HFF-Myc (cell line): ENCODE measurements around the gene NUFIP1.

Experiments used
- DNase-seq: peaks from one replicate; pipeline ENCODE4 v3.0.0-alpha.2; 2011; ENCODE audit warnings: low read depth; ENCODE audit errors: extremely low read depth
- H3K4me3 ChIP-seq: replicated peaks from 2 replicates; pipeline ENCODE4 v1.5.1; 2011; ENCODE audit warnings: low read depth, mild to moderate bottlenecking, control low read depth, low read length
- TF ChIP-seq, protein P1 (sequence below): IDR thresholded peaks from 2 replicates; pipeline ENCODE4 v1.5.1; 2012; ENCODE audit warnings: mild to moderate bottlenecking, low read depth, low read length, control low read depth; ENCODE audit errors: missing control alignments

Gene NUFIP1

DNA sequence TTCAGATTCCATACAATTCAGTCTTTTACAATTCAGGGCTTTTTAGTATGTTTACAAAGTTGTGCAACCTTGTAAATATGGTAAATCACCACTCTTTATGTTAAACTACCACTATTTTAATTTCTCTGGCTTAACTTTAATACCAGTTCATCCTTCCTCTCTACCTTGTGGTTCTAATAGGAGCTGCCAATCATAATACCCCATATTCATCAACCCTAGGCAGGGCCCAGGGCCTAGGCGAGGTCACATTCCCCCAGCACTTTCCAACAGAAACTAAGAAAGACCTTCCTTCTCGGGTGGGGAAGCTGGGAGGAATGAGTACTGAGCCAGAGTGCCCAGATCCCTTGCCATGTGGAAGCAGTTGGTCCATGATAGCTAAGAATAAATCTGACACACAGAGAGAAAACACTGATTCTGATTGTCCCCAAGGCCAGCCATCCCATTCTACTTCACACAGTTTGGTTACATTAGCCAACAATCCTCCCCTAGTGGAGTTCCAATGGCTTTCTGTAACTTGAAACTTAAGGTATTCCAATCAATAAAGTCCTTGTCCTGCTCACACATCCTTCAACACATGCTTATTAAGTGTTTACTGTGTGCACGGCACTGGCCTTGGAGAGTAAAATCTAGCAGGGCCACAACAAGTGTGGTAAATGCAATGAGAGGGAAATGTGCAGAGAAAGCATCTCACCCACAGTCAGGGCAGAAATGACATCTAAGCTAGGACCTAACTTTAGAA is 76.8 kb downstream of the NUFIP1 start:
- TF ChIP-seq, protein P1, sequence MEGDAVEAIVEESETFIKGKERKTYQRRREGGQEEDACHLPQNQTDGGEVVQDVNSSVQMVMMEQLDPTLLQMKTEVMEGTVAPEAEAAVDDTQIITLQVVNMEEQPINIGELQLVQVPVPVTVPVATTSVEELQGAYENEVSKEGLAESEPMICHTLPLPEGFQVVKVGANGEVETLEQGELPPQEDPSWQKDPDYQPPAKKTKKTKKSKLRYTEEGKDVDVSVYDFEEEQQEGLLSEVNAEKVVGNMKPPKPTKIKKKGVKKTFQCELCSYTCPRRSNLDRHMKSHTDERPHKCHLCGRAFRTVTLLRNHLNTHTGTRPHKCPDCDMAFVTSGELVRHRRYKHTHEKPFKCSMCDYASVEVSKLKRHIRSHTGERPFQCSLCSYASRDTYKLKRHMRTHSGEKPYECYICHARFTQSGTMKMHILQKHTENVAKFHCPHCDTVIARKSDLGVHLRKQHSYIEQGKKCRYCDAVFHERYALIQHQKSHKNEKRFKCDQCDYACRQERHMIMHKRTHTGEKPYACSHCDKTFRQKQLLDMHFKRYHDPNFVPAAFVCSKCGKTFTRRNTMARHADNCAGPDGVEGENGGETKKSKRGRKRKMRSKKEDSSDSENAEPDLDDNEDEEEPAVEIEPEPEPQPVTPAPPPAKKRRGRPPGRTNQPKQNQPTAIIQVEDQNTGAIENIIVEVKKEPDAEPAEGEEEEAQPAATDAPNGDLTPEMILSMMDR: no peak
- DNase-seq: no peak
- no peak overlapping the region for H3K4me3 ChIP-seq

DNA sequence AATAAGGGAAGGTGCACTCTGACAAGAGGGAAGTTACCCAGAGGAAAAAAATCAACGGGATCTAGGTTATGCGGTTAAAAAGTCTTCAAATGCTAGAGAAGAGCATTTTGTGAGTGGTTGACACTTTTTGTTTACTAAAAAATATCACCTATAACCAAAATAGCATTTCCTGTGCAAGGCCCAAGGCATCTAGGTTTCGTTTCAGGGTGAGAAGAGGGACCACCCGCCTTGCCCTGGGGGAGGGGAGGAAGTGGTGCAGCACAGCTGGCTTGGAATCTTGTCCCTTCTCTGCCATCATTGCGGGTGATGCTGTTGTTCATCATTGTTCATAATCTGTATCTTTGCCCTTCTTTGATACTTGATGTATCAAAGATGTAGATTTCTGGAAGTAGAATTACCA is 80.6 kb downstream of the NUFIP1 start:
- no peak overlapping the region for H3K4me3 ChIP-seq
- DNase-seq: no peak
- TF ChIP-seq, protein P1: no peak

DNA sequence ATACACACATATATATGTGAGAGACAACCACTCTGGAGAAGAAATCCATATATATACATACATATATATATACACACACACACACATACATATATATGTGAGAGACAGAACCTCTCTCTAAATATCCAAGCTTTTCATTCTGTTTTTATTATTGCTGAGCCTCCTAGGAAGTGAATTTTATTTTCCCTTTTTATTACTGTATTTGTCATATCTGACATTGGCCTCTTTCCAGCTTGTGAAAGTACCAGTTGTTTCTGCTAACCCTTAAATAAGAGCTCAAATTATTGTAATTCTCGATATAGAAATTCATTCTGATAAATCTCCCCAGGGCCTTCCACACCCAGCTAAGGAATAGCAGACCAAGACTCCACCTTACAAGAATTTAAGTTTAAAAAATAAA is 81.0 kb downstream of the NUFIP1 start:
- no peak overlapping the region for H3K4me3 ChIP-seq
- TF ChIP-seq, protein P1: no peak
- no peak for DNase-seq

DNA sequence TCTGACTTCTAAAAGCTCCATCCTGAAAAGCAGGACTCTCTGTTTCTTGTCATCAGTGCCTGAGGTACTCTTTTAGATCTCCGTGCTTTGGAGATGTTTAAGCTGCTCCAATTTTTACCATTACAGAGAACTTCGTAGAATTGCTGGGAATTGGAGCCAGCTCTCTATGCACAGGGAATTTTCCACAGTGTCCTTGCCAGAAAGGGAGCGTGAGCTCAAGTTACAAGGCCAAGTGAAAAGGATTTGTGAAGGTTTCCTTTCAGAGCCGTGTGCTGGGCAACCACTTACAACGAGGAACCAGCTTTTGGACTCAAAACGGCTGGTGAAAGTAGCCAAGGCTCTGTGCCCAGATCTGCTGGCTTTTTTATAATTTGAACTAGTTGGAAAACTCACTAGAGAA is 82.6 kb downstream of the NUFIP1 start:
- TF ChIP-seq, protein P1: no peak
- H3K4me3 ChIP-seq: no peak overlapping the region
- DNase-seq: no peak

DNA sequence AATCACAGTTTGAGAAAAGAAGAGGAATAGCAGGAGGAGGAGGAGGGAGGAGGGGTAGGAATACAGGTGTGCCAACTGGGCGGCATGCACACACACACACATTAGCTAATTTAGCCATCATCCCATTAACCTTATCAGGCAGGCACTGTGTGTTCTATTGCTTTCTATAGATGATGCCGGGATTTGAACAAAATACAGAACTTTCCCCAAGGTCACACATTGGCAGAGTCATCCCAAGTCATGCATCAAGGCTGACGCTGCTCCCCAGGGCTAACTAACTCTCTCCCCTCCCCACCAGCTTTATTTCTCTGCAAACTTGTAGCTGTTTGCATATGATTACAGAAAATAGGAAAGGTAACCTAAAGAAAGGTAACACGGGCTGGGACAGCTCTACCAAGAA is 83.0 kb downstream of the NUFIP1 start:
- TF ChIP-seq, protein P1: no peak
- DNase-seq: no peak
- no peak overlapping the region for H3K4me3 ChIP-seq

DNA sequence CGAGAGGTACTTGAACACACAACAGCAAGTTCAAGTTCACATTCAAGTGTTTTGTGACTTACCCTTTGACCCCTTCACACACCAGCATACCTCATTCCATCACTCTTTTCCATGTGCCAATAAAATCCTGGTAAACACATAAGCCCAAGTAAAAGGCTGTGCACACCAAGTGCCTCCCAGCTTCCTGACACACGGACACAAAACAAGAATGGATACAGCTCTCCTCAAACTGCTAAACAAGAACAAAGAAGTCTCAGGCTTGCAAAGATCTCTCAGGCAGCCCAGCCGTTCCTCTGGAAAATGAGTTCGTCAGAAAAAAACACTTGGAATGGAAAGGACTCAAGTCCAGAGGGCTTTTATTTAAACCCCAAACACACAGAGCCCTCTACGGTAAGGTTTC is 83.7 kb downstream of the NUFIP1 start:
- H3K4me3 ChIP-seq: no peak overlapping the region
- DNase-seq: no peak
- TF ChIP-seq, protein P1: no peak

DNA sequence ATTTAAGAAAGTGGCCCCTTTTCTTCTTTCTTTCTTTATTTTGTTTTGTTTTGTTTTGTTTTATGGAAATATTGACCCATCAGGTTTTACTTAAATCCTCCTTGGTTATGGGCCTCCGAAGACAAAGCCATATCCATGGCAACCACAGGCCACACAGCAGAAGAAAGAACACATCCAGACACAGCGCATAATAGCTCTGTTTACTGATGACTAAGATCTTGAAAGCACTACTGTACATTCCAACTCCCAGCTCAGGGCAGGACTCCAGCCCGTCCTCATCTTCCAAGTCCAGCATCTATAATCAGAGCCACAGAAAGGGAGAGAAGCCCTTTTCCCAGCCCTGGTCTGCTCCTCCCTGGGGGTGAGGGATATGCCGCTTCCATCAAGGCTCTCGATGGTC is 84.3 kb downstream of the NUFIP1 start:
- no peak overlapping the region for H3K4me3 ChIP-seq
- TF ChIP-seq, protein P1: no peak
- DNase-seq: peak; percentile 96
